GM18517 (cell line): Measurements from ENCODE around the gene SREBF2.

Experiments
- ATAC-seq: cut with Tn5 transposase; IDR thresholded peaks from one replicate; pipeline ENCODE4 v1.9.1; 2021; ENCODE audit warnings: mild to moderate bottlenecking, moderate library complexity; ENCODE audit not compliant: unreplicated experiment

SREBF2 gene

DNA sequence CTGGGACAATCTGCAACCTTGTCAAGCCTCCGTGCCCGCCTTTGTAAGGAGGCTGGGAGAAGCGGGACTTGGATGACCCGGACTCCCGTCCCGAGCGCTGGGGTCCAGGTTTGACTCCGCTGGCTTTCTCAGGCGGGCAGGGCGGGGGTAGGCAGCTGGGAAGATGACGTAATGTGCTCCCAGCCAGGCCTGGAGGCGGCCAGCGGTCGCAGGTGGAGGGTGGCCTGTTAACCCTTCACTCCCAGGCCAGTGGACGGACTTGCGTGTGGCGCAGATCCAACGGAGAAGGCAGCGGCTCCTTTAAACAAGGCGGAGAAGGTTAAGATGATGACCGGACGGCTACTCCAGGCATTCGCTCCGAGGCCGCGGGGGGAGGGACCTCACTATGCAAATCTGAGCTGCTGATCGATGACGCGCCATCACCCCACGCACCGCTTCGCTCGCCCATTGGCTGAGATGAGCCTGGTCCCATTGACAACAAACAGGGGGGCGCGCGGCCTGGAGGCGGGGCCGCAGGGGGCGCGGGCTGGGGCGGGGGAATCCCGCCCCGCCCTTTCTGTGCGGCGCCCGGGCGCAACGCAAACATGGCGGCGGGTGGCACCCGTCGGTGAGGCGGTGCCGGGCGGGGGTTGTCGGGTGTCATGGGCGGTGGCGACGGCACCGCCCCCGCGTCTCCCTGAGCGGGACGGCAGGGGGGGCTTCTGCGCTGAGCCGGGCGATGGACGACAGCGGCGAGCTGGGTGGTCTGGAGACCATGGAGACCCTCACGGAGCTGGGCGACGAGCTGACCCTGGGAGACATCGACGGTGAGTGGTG is at the start of gene SREBF2:
TSS of gene SREBF2 (plus strand) at position 553 of the 816 bp plus-strand sequence. CDS start at position 719, 166 bp downstream.
- peak; percentile 82 for ATAC-seq

GRCh38 chr22:41787331-41787730 is 45.6 kb upstream of the SREBF2 start:
- no peak for ATAC-seq

DNA sequence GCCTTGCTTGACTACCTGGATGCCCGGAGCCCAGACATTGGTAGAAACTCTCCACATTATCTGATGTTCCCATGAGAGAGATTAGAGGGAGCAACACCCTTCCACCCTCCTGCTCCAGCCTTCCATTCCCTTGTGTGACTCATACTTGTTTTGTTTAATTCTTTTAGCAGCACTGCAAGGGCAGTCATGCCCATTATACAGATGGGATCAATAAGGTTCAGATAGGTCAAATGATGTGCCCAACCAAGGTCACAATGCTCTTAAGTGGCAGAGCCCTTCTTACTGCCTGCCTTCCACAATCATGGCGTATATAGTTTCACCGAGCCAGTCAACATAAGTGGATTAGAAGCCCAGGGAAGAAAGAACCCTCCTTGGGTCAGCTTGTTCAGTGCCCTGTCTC is 39.0 kb upstream of the SREBF2 start:
- no peak for ATAC-seq

GRCh38 chr22:41798736-41799135 is 34.2 kb upstream of the SREBF2 start:
- no peak for ATAC-seq

DNA sequence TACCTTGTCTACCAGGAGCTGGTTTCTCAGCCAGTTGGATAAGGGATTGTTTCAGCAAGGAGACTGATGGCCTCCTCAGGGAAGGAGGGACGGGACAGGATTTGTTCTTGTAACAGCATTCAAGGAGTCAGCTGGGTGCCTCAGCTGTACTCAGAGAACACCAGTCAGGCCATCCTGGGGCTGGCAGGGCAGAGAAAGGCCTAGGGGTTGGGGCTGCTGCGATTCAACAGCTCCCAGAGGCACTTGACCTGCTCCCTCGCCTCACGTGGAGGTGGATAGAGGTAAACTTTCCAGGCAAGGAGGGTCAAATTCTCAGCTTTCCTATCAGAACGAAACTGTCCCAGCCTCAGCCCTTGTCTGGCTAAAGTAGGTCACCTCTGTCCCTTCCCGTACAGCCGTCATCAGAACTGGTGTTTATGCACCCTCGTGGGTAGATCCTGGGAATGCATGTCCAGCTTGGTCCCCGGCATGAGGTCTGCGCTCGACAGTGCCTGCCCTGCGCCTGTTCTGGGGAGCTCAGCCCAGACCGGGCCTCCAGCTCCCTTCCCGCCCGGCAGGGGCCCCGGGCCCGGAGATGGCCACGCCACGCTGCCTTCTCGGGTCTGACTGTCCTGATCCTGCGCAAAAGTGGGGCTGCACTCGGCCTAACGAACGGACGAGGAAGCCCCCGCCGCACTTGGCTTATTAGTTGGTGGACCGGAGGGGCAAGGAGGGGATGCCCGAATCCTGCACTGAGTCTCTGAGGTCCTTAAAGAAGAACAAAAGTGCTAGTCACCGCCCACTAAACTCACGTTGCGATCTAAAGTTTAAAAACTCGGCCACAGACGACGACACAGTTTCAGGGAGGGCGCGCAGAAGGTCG is 33.2 kb upstream of the SREBF2 start:
- ATAC-seq = no peak

GRCh38 chr22:41800348-41801146 is 32.4 kb upstream of the SREBF2 start, which contains the start of gene CCDC134:
TSS of gene CCDC134 (plus strand) at chr22:41800679. CDS start at chr22:41808891, 8,212 bp downstream.
- ATAC-seq = peak; percentile 75

- no peak for ATAC-seq
Measured at GRCh38 chr22:41801147-41801819, 31.6 kb upstream of the SREBF2 start.

GRCh38 chr22:41801886-41802285 is 31.0 kb upstream of the SREBF2 start:
- no peak for ATAC-seq

DNA sequence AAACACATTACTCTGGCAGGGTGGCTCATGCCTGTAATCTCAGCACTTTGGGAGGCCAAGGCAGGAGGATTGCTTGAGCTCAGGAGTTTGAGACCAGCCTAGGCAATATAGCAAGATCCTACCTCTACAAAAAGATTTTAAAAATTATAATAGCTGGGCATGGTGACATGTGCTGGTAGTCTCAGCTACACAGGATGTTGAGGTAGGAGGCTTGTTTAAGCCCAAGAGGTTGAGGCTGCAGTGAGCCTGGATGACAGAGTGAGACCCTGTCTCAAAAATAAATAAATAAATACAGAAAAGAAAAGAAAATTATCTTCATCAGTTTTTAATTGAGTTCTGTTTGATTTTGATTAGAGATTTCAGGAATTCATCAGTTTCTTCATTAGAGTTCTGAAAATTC is 27.3 kb upstream of the SREBF2 start:
- no peak for ATAC-seq

- no peak for ATAC-seq
Measured at GRCh38 chr22:41808400-41808799, 24.5 kb upstream of the SREBF2 start.

GRCh38 chr22:41810022-41810421 is 22.9 kb upstream of the SREBF2 start:
- ATAC-seq = no peak

DNA sequence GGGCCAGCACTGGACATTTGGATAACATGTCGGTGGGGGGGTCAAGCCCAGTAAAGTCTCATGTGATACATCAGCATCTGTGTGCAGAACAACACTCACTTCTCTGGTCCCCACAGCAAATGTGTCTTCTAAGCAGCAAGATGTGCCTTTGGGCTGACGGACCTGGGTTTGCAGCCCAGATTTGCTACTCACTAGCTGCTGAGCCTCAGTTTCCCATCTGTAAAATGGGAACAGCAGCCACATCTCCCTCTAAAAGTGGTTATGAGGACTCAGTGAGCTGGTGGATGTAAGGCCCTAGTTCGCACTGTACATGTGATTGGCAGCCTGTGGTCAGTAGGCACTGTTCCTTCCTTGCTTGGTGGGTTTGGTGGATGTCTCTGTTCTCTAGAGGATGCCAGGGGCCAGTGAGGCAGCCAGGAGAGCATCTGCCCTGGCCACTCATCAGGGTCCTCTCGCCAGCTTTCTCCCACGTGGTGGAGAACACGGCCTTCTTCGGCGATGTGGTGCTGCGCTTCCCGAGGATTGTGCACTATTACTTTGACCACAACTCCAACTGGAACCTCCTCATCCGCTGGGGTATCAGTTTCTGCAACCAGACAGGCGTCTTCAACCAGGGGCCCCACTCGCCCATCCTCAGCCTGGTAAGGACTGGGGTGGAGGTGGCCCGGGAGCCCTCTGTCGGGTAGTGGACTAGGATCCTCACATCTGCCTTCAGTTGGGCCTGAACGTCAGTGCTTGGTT is 19.9 kb upstream of the SREBF2 start:
- ATAC-seq = no peak

DNA sequence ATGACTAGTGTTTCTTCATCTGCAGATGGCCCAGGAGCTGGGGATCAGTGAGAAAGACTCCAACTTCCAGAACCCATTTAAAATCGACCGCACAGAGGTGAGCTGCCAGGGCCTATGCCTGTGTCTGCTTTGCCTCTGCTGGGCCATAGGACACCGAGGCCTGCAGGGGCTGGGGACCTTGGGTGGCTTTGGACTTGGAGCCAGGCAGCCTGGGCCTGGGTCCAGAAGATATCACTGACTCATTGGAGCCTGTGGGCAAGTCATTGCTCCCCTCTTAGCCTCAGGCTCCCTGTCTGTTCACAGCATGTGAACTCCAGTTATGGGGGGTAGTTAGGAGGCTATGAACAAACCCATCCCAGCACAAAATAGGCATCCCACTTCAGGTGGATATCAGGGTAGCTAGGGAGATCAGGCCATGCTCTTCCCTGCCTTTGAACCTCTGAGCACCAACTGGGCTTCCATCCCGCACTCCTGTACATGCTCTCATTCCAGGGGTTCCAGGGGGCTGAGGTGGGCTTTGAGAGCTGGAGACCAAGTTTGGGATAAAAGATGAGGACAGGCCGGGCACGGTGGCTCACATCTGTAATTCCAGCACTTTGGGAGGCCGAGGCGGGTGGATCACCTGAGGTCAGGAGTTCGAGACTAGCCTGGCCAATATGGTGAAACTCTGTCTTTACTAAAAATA is 19.0 kb upstream of the SREBF2 start:
- ATAC-seq = no peak

DNA sequence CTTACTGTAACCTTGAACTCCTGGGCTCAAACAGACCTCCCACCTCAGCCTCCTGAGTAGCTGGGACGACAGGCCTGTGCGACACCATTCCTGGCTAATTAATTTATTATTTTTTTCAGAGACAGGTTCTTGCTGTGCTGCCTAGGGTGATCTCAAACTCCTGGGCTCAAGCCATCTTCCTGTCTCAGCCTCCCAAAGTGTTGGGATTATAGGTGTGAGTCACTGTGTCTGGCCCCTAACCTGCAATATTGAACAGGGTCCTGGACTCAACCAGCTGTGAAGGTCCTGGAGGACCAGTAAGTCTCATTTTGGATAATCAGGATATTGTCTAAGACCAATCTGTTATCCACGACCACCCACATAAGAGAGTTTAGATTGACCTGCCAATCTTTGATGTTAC is 17.2 kb upstream of the SREBF2 start:
- no peak for ATAC-seq

DNA sequence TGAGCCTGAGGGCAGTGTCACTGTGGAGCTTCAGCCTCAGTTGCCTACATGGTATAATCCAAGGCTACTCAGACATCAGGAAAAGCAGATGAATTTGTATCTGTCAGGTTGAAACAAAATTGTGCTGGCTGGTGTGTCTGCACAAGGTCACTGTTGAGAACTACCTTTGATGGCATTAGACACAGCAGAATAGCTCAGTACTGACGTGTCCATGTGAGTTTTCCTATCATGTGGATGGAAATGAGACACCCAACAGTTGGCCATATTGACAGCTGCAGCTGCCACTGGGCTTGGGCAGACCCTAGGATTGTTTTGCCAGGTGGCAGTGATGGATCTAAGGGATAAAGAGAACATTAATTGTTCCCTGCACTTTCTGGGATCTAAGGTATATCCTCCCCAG is 16.7 kb upstream of the SREBF2 start:
- ATAC-seq = no peak

GRCh38 chr22:41816871-41817270 is 16.0 kb upstream of the SREBF2 start:
- ATAC-seq = no peak

- ATAC-seq = no peak
Measured at GRCh38 chr22:41818011-41818410, 14.9 kb upstream of the SREBF2 start.

DNA sequence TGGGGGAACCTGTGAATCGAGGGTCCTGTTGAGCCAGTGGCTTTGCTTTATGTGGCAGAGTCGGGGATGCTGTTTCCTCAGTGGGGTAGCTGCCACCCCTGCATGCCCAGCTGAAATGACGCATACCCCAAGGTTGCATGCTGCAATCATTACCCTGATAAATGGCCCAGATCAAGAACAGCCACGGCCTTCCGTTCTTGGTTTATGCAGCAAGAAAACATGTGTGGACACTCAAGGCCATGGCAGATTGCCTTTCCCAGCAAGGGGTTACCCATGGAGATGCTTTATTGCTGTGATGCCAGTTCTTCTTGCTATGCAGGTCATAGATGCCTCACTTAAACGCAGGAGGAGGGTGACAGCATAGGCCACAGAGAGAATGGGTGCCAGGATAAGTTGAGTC is 14.3 kb upstream of the SREBF2 start:
- no peak for ATAC-seq

DNA sequence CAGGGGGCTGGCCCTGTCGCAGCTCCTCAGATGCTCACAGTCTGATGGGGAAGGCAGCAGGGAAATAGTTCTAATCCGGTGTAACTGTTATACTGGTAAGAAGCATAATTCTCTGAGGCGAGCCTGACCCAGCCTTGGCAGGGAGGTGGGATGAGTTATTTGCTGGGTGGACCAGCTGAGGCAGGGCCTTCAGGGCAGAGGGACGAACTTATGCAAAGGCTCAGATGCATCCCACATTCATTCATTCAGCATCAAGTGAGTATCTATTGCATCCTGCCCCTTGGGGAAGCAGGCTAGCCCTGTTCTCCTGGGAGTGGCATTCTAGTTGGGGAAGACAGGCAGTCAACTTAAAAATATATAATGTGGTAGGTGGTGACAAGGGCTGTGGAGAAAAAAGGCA is 13.6 kb upstream of the SREBF2 start:
- ATAC-seq = no peak
